ENCODE results near the gene CACHD1. TPM values are rescaled to one million over a fixed set of nuclear protein-coding genes. Genes with fewer than 3 reads are reported as not detected.

Gene CACHD1
- total and polyA plus RNA-seq, 2 donors from 2014 or later: 3.9 to 8.2 TPM

- FAIRE-seq (no peak), DNase-seq (peak; percentile 50 to 76 (median 67))
- Histone ChIP-seq H3K27me3 (ENCODE audit: control insufficient read depth, insufficient read depth, low read length) (no peaks in the 10 kb centered on the region), H3K9me3 (ENCODE audit: control insufficient read depth in 2 of 3, insufficient read depth in 1 of 3, low read length in 3 of 3) (no peaks in the 10 kb centered on the region), H3K4me3 (ENCODE audit: low read length in 3 of 3) (peak overlapping the region; percentile 74 to 92 (median 86)), H3K9ac (ENCODE audit: low read length in 3 of 3) (peak overlapping the region; percentile 34 to 88 (median 63)), H3K27ac (ENCODE audit: low read depth in 2 of 2, low read length in 2 of 2) (peak overlapping the region; percentile 13 to 78), H3K4me1 (ENCODE audit: control insufficient read depth in 2 of 3, insufficient read depth in 2 of 3, low read depth in 1 of 3, low read length in 3 of 3) (peaks cover 4 to 9% (median 6%) of the 10 kb centered on the region in 3 donors), H3K36me3 (ENCODE audit: control insufficient read depth in 2 of 3, insufficient read depth in 3 of 3, low read length in 3 of 3) (no peaks in the 10 kb centered on the region)
- intact Hi-C loops (cut with DNase I): no loop called here
- TF ChIP-seq, protein P1, sequence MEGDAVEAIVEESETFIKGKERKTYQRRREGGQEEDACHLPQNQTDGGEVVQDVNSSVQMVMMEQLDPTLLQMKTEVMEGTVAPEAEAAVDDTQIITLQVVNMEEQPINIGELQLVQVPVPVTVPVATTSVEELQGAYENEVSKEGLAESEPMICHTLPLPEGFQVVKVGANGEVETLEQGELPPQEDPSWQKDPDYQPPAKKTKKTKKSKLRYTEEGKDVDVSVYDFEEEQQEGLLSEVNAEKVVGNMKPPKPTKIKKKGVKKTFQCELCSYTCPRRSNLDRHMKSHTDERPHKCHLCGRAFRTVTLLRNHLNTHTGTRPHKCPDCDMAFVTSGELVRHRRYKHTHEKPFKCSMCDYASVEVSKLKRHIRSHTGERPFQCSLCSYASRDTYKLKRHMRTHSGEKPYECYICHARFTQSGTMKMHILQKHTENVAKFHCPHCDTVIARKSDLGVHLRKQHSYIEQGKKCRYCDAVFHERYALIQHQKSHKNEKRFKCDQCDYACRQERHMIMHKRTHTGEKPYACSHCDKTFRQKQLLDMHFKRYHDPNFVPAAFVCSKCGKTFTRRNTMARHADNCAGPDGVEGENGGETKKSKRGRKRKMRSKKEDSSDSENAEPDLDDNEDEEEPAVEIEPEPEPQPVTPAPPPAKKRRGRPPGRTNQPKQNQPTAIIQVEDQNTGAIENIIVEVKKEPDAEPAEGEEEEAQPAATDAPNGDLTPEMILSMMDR (IDR thresholded peaks at IDR 0.05; ENCODE audit: borderline replicate concordance, extremely low read depth, insufficient read depth): no peak
Observed at GRCh38 chr1:64470665-64471217, 812 bp downstream of the CACHD1 start.

- H3K36me3 ChIP-seq (ENCODE audit: control insufficient read depth in 2 of 3, insufficient read depth in 3 of 3, low read length in 3 of 3): no peaks in the 10 kb centered on the region
- TF ChIP-seq, protein P1 (IDR thresholded peaks at IDR 0.05; ENCODE audit: borderline replicate concordance, extremely low read depth, insufficient read depth): no peak
- no peak for FAIRE-seq
- peak overlapping the region; percentile 74 to 92 (median 86) for H3K4me3 ChIP-seq (ENCODE audit: low read length in 3 of 3)
- peaks cover 11 to 16% (median 12%) of the 10 kb centered on the region in 3 donors for H3K4me1 ChIP-seq (ENCODE audit: control insufficient read depth in 2 of 3, insufficient read depth in 2 of 3, low read depth in 1 of 3, low read length in 3 of 3)
- intact Hi-C loops (cut with DNase I): no loop called here
- H3K27me3 ChIP-seq (ENCODE audit: control insufficient read depth, insufficient read depth, low read length): no peaks in the 10 kb centered on the region
- peak overlapping the region; percentile 34 to 88 (median 63) for H3K9ac ChIP-seq (ENCODE audit: low read length in 3 of 3)
- peak; percentile 69 to 85 (median 80) for DNase-seq
- H3K27ac ChIP-seq (ENCODE audit: low read depth in 2 of 2, low read length in 2 of 2): peak overlapping the region; percentile 46 to 78
- H3K9me3 ChIP-seq (ENCODE audit: control insufficient read depth in 2 of 3, insufficient read depth in 1 of 3, low read length in 3 of 3): no peaks in the 10 kb centered on the region
Observed at GRCh38 chr1:64471218-64472039, 1.5 kb downstream of the CACHD1 start.

GRCh38 chr1:64472040-64472376, 2.1 kb downstream of the CACHD1 start:
- H3K36me3 ChIP-seq (ENCODE audit: control insufficient read depth in 2 of 3, insufficient read depth in 3 of 3, low read length in 3 of 3): no peaks in the 10 kb centered on the region
- no peaks in the 10 kb centered on the region for H3K9me3 ChIP-seq (ENCODE audit: control insufficient read depth in 2 of 3, insufficient read depth in 1 of 3, low read length in 3 of 3)
- H3K4me1 ChIP-seq (ENCODE audit: control insufficient read depth in 2 of 3, insufficient read depth in 2 of 3, low read depth in 1 of 3, low read length in 3 of 3): peaks cover 15 to 18% (median 17%) of the 10 kb centered on the region in 3 donors
- no peak for DNase-seq
- no peaks in the 10 kb centered on the region for H3K27me3 ChIP-seq (ENCODE audit: control insufficient read depth, insufficient read depth, low read length)
- TF ChIP-seq, protein P1 (IDR thresholded peaks at IDR 0.05; ENCODE audit: borderline replicate concordance, extremely low read depth, insufficient read depth): no peak
- H3K9ac ChIP-seq (ENCODE audit: low read length in 3 of 3): peak overlapping the region in 2 of 3 donors; percentile 63 to 88
- H3K27ac ChIP-seq (ENCODE audit: low read depth in 2 of 2, low read length in 2 of 2): peak overlapping the region in 1 of 2 donors; percentile 78
- FAIRE-seq: no peak
- H3K4me3 ChIP-seq (ENCODE audit: low read length in 3 of 3): peak overlapping the region; percentile 74 to 92 (median 86)
- intact Hi-C loops (cut with DNase I): no loop called here
